ENCODE data around the gene PDZRN3. TPM values are rescaled to one million over a fixed set of nuclear protein-coding genes. Genes with fewer than 3 reads are reported as not detected.

Gene PDZRN3
- total and polyA plus RNA-seq, 8 donors = 20.0 to 88.6 (median 62.3) TPM

GRCh38 chr3:73479325-73479724, 145.4 kb downstream of the PDZRN3 start:
- H3K27ac ChIP-seq = no peak overlapping the region
- H3K9me3 ChIP-seq = no peaks in the 10 kb centered on the region
- no peaks in the 10 kb centered on the region for H3K36me3 ChIP-seq
- H3K4me3 ChIP-seq = no peak overlapping the region
- DNase-seq (no peak), ATAC-seq (no peak)
- no peak for TF ChIP-seq CTCF (IDR thresholded peaks at IDR 0.05)
- intact Hi-C loops (cut with DNase I) = no loop called here
- H3K27me3 ChIP-seq = no peaks in the 10 kb centered on the region
- no peaks in the 10 kb centered on the region for H3K4me1 ChIP-seq

GRCh38 chr3:73478858-73479257, 145.9 kb downstream of the PDZRN3 start:
- no peak for ATAC-seq
- no peak overlapping the region for H3K27ac ChIP-seq
- no peak for TF ChIP-seq CTCF (IDR thresholded peaks at IDR 0.05)

GRCh38 chr3:73475717-73476116, 149.0 kb downstream of the PDZRN3 start:
- DNase-seq (no peak), ATAC-seq (no peak)
- Histone ChIP-seq H3K4me1 (no peaks in the 10 kb centered on the region), H3K4me3 (no peak overlapping the region), H3K9me3 (no peaks in the 10 kb centered on the region), H3K27ac (no peak overlapping the region), H3K27me3 (no peaks in the 10 kb centered on the region), H3K36me3 (no peaks in the 10 kb centered on the region)
- TF ChIP-seq CTCF (IDR thresholded peaks at IDR 0.05) = no peak
- intact Hi-C loops (cut with DNase I) = no loop called here

More at GRCh38 chr3:73478858-73479257, 145.9 kb downstream of the PDZRN3 start:
- Histone ChIP-seq H3K4me3 (no peak overlapping the region), H3K36me3 (no peaks in the 10 kb centered on the region), H3K9me3 (no peaks in the 10 kb centered on the region), H3K4me1 (no peaks in the 10 kb centered on the region), H3K27me3 (no peaks in the 10 kb centered on the region)
- DNase-seq = no peak
- intact Hi-C loops (cut with DNase I) = no loop called here

GRCh38 chr3:73475175-73475574, 149.6 kb downstream of the PDZRN3 start:
- Histone ChIP-seq H3K36me3 (no peaks in the 10 kb centered on the region), H3K4me1 (no peaks in the 10 kb centered on the region), H3K27ac (no peak overlapping the region), H3K27me3 (no peaks in the 10 kb centered on the region), H3K9me3 (no peaks in the 10 kb centered on the region), H3K4me3 (no peak overlapping the region)
- no peak for TF ChIP-seq CTCF (IDR thresholded peaks at IDR 0.05)
- ATAC-seq (no peak), DNase-seq (no peak)
- intact Hi-C loops (cut with DNase I) = no loop called here

- H3K36me3 ChIP-seq = no peaks in the 10 kb centered on the region
- intact Hi-C loops (cut with DNase I) = no loop called here
- TF ChIP-seq CTCF (IDR thresholded peaks at IDR 0.05) = no peak
These were observed 150.1 kb downstream of the PDZRN3 start for GRCh38 chr3:73474619-73475018.

More at GRCh38 chr3:73474619-73475018, 150.1 kb downstream of the PDZRN3 start:
- H3K27ac ChIP-seq = no peak overlapping the region
- no peak overlapping the region for H3K4me3 ChIP-seq
- no peaks in the 10 kb centered on the region for H3K4me1 ChIP-seq
- no peaks in the 10 kb centered on the region for H3K9me3 ChIP-seq
- no peak for ATAC-seq
- DNase-seq = no peak
- H3K27me3 ChIP-seq = no peaks in the 10 kb centered on the region

All from left lung (tissue), 10 donors.